A673 (cell line): Measurements from ENCODE around the gene KIF24. TPM values are rescaled to one million over a fixed set of nuclear protein-coding genes. Genes with fewer than 3 reads are reported as not detected.

Experiments
- Bru-seq: library from RNA; stranded (reverse); fragments of 400-500 nt; gene quantifications from one replicate; lab custom pipeline; 2021; lab: Mats Ljungman, UMichigan
- BruChase-seq, 2 experiments: library from RNA; stranded (reverse); fragments of 400-500 nt; gene quantifications; one replicate each; lab custom pipeline; 2021; lab: Mats Ljungman, UMichigan
- BruUV-seq: library from RNA; stranded (reverse); fragments of 400-500 nt; replicated peaks from 2 replicates; lab custom pipeline; 2021; lab: Mats Ljungman, UMichigan
- CTCF ChIA-PET: fragments of 300-600 bp; sonication (Branson Sonifier 250); formaldehyde crosslinking; loops from one replicate; lab custom pipeline; 2022; ENCODE audit warnings: antibody characterized with exemption; lab: Charles Lee
- POLR2A ChIA-PET: fragments of 300-600 bp; sonication (Branson Sonifier 250); formaldehyde crosslinking; loops from one replicate; lab custom pipeline; 2022; ENCODE audit warnings: antibody characterized with exemption; ENCODE audit not compliant: low non-redundant PET; lab: Charles Lee
- DNase-seq: peaks from one replicate; pipeline ENCODE4 v3.0.0-alpha.2; 2015; ENCODE audit warnings: low spot score
- H3K27ac ChIP-seq: fragments of 200-600 bp; sonication (generic); 2 replicates; pipeline ENCODE4 v1.5.1; 2016; ENCODE audit warnings: mixed run types, low read depth, mild to moderate bottlenecking, mixed read lengths, antibody characterized with exemption, low read length; ENCODE audit not compliant: poor library complexity, severe bottlenecking
- H3K27me3 ChIP-seq: fragments of 200-600 bp; sonication (generic); replicated peaks from 2 replicates; pipeline ENCODE4 v1.6.1; 2017; ENCODE audit warnings: mixed run types, low read depth, mild to moderate bottlenecking, mixed read lengths, antibody characterized with exemption, low read length; ENCODE audit not compliant: insufficient read depth, poor library complexity
- H3K36me3 ChIP-seq: fragments of 200-600 bp; sonication (generic); 2 replicates; pipeline ENCODE4 v1.6.1; 2016; ENCODE audit warnings: mixed run types, mild to moderate bottlenecking, mixed read lengths, antibody characterized with exemption, low read length; ENCODE audit not compliant: insufficient read depth, poor library complexity, severe bottlenecking
- H3K4me1 ChIP-seq: fragments of 200-600 bp; sonication (generic); 2 replicates; pipeline ENCODE4 v1.6.1; 2017; ENCODE audit warnings: mixed run types, mild to moderate bottlenecking, mixed read lengths, antibody characterized with exemption, low read length; ENCODE audit not compliant: insufficient read depth, poor library complexity, severe bottlenecking
- H3K4me3 ChIP-seq: fragments of 200-600 bp; sonication (generic); 2 replicates; pipeline ENCODE4 v1.5.1; 2016; ENCODE audit warnings: low read depth, mixed run types, mild to moderate bottlenecking, mixed read lengths, low read length; ENCODE audit not compliant: poor library complexity, severe bottlenecking
- H3K9me3 ChIP-seq: fragments of 200-600 bp; sonication (generic); 2 replicates; pipeline ENCODE4 v1.6.1; 2016; ENCODE audit warnings: mixed run types, low read depth, mild to moderate bottlenecking, mixed read lengths, antibody characterized with exemption, low read length; ENCODE audit not compliant: poor library complexity, severe bottlenecking
- CTCF ChIP-seq: fragments of 300-800, 200-600 bp; sonication (generic); conservative IDR thresholded peaks from 2 replicates; pipeline ENCODE4 v1.5.1; 2017; ENCODE audit warnings: low read depth, mild to moderate bottlenecking, antibody characterized with exemption, low read length, moderate library complexity, mixed read lengths
- EZH2 ChIP-seq: fragments of 200-600 bp; sonication (generic); IDR thresholded peaks from 2 replicates; pipeline ENCODE4 v1.6.1; 2017; ENCODE audit warnings: borderline replicate concordance, low read depth, mild to moderate bottlenecking, mixed read lengths, antibody characterized with exemption, low read length; ENCODE audit not compliant: poor library complexity, severe bottlenecking
- intact Hi-C: fragments of 100-400 bp; cut with micrococcal nuclease; formaldehyde crosslinking; loops from one replicate; pipeline ENCODE4 v1.10.0; 2022; ENCODE audit not compliant: unreplicated experiment
- long read RNA-seq: library from polyadenylated mRNA; stranded (forward); transcript quantifications from one replicate; pipeline ENCODE4 v2.0.0, GENCODE V29; 2022
- total RNA-seq: library from RNA; stranded (reverse); gene quantifications from 2 replicates; pipeline ENCODE4 v1.2.3, GENCODE V29; 2021

Gene KIF24
- total RNA-seq, result 10.6 and 11.6 TPM in 2 replicates
- percentile 72 among the genes with signal in this experiment for Bru-seq, nascent RNA
- BruChase-seq, experiment 1, labeled RNA remaining after a 2-hour chase, result percentile 69 among the genes with signal in this experiment
- percentile 69 among the genes with signal in this experiment for BruChase-seq, experiment 2, labeled RNA remaining after a 6-hour chase
- long read RNA-seq, partial matches to known transcripts, result 6 of 16 reads
- long read RNA-seq, other reads (novel, unspliced or antisense), result 10 of 16 reads

- Histone ChIP-seq H3K4me1 (peaks cover 30% of the 10 kb centered on the region), H3K27ac (peak within 1 kb of the TSS; percentile 91), H3K4me3 (peak within 1 kb of the TSS; percentile 87), H3K36me3 (no peaks in the 10 kb centered on the region), H3K27me3 (no peaks in the 10 kb centered on the region), H3K9me3 (no peaks in the 10 kb centered on the region)
- intact Hi-C loops, result loop anchor here (1.0 kb wide), 1 partner anchor 48 kb away; no protein-coding TSS in a partner anchor
- TF ChIP-seq EZH2, result no peak
- no peak for TF ChIP-seq CTCF
- peak; percentile 100 for DNase-seq
- no TSS peak for BruUV-seq
- ChIA-PET POLR2A (no interaction called here), CTCF (no interaction called here)
Measured at GRCh38 chr9:34328987-34329832, at the start of gene KIF24, which contains the start of gene NUDT2. KIF24 (minus strand) TSS chr9:34329268; CDS start chr9:34311346, 17,922 bp downstream. NUDT2 (plus strand) TSS chr9:34329569; CDS start chr9:34339040, 9,471 bp downstream.

GRCh38 chr9:34378376-34379060 is 49.5 kb upstream of the KIF24 start:
- Histone ChIP-seq H3K4me3 (no peak overlapping the region), H3K27ac (no peak overlapping the region), H3K36me3 (no peaks in the 10 kb centered on the region), H3K27me3 (no peaks in the 10 kb centered on the region), H3K4me1 (peaks cover 25% of the 10 kb centered on the region), H3K9me3 (no peaks in the 10 kb centered on the region)
- POLR2A ChIA-PET, result no interaction called here
- intact Hi-C loops, result loop anchor here (1.0 to 5.0 kb wide), 2 partner anchors 46 to 126 kb away; no protein-coding TSS in a partner anchor
- CTCF ChIA-PET, result interaction anchor here (0.6 to 2.7 kb wide), 5 partner anchors 13 to 1854 kb away, joined by 3 to 20 read pairs (median 3); no protein-coding TSS in a partner anchor
- TF ChIP-seq EZH2 (no peak), CTCF (no peak)
- no TSS peak for BruUV-seq
- DNase-seq, result no peak

- TF ChIP-seq CTCF, result no peak
- TF ChIP-seq EZH2, result no peak
- intact Hi-C loops, result loop anchor here (1.0 to 5.0 kb wide), 2 partner anchors 48 to 125 kb away; partner anchors contain the start of genes KIF24 and NUDT2
- Histone ChIP-seq H3K27me3 (no peaks in the 10 kb centered on the region), H3K27ac (no peak overlapping the region), H3K4me3 (peak overlapping the region; percentile 67), H3K36me3 (no peaks in the 10 kb centered on the region), H3K9me3 (no peaks in the 10 kb centered on the region), H3K4me1 (peaks cover 25% of the 10 kb centered on the region)
- CTCF ChIA-PET, result interaction anchor here (0.6 kb wide), 2 partner anchors 99 to 194 kb away, joined by 3 to 6 read pairs; no protein-coding TSS in a partner anchor
- POLR2A ChIA-PET, result no interaction called here
- DNase-seq, result no peak
- no TSS peak for BruUV-seq
Measured at GRCh38 chr9:34377404-34377746, 48.3 kb upstream of the KIF24 start.
